GM12874 (cell line): ENCODE measurements around the gene NUDT4.

ENCODE experiments used
- TF ChIP-seq, protein P1 (sequence below): IDR thresholded peaks from 2 replicates; pipeline ENCODE4 v1.5.1; 2011; ENCODE audit warnings: low read depth, mild to moderate bottlenecking, control low read depth, low read length, moderate library complexity; ENCODE audit not compliant: insufficient read depth

Gene NUDT4

DNA sequence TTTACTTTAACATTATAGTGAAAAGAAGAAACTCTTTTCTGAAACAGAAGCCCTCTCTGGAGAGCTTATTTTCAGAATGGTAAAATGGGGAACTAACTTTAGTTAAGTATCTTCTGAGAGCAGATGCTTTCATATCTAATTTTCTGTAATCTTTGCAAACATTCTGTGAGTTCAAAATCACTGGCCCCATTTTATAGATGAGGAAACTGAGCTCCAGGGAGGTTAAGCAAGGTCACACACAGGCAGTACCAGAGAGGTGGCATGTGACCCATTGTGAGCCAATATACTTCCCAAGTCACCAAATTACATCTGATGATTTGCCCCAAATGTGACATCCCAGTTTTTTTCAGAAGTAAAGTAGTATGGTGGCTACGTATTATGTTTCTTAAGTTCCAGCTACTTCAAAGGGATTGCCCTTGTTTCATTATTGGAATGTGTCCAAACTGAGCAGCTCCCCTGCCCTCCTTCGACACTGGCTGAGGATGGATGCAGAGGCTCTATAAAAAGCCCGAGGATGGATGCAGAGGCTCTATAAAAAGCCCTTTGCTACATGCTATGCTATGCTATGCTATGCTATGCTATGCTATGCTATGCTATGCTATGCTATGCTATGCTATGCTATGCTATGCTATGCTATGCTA is 36.2 kb upstream of the NUDT4 start:
- TF ChIP-seq, protein P1, sequence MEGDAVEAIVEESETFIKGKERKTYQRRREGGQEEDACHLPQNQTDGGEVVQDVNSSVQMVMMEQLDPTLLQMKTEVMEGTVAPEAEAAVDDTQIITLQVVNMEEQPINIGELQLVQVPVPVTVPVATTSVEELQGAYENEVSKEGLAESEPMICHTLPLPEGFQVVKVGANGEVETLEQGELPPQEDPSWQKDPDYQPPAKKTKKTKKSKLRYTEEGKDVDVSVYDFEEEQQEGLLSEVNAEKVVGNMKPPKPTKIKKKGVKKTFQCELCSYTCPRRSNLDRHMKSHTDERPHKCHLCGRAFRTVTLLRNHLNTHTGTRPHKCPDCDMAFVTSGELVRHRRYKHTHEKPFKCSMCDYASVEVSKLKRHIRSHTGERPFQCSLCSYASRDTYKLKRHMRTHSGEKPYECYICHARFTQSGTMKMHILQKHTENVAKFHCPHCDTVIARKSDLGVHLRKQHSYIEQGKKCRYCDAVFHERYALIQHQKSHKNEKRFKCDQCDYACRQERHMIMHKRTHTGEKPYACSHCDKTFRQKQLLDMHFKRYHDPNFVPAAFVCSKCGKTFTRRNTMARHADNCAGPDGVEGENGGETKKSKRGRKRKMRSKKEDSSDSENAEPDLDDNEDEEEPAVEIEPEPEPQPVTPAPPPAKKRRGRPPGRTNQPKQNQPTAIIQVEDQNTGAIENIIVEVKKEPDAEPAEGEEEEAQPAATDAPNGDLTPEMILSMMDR = no peak

DNA sequence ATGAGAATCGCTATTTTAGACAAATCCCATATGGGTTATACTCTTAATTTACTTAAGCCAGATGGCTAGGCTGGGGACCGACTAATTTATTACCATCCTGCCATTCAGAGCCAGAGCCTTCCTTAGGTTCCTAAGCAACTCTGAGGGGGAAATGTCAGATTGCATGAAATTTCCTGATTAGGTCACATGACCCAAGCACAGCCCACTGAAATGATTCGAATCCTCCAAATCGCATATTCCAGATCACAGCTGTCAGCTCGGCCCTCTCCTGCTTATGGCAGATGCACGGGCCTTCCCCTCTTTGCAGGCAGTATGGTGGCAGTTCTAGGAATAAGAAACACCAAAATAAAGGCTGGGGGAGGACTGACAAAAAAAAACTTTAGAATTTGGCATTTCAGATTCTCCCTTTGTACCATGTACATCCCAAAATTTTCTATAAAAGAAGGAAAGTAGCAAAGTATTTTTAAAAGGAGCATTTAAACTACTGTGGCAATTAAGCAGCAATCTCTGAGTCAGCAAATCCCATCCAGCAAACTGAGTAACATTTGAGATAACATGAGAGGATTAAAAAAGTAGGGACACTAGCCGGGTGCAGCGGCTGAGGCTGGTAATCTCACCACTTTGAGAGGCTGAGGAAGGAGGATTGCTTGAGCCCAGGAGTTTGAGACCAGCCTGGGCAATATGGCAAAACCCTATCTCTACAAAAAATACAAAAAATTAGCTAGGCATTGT is 30.5 kb upstream of the NUDT4 start:
- TF ChIP-seq, protein P1 = no peak

DNA sequence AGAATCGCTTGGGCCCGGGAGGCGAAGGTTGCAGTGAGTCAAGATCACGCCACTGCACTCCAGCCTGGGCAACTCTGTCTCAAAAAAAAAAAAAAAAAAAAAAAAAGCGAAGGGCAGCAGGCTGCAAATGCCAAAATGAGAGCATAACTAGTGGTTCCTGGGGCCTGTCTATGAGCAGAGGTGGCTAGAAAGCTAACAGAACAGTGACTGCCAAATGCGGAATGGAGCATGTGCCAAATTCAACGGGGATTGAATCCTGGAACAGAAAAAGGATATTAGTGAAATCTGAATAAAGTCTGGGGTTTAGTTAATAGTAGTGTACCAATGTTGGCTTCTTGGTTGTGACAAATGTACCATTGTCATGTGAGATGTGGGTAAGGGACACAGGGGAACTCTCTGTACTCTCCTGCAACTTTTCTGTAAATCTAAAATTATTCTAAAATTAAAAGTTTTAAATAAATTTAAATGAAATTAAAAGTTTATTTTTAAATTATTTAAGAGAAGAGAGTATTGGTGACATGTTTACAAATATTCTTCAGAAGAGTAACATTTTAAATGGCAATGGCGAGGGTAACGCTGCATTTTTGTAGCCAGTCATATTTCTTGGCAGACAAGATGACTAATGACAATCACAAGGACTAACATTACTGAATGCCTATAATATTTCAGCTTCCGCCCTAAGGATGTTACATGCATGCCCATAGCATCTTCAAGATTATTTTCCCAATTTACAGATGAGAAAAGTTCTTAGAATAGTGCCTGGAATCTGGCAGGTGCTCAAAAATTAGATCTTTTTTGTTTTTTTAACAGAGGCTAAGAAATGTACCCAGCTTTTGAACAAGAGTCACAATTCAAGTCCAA is 28.9 kb upstream of the NUDT4 start:
- TF ChIP-seq, protein P1 = no peak

DNA sequence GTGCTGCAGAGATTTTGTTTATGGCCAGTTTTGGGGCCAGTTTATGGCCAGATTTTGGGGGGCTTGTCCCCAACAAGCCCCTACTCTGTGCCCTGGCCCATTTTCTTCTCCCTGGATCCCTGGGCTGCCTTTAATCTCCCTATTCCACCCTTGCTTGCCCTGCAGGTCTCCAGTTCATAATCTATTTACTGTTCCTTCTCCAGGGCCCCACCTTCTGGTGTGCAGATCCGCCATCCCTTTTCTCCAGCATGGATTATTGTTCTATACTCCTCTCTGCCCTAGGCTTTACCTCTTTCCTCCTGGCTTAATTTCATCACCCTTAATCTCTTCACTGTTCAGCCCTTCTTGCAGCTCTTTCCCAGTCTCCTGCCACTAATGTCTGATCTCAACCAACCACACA is 26.0 kb upstream of the NUDT4 start:
- TF ChIP-seq, protein P1 = no peak

DNA sequence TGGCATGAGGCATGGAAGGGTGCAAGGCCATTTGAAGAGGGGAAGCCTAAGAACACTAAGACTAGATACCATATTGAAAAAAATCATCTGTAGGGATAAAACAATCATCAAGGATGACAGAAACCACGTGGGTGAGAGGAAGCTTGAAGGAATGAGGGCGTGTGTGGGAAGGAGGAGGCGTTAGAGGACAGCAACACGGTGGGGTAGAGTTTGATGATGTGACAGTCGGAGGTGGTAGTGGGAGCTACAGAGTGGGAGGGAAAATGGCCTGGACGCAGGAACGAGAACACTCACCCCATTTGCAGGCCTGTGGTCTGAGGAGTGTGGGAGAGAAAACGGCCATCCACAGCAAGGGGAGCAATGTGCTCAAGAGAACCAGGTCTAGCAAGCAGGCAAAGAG is 25.4 kb upstream of the NUDT4 start:
- TF ChIP-seq, protein P1 = no peak

DNA sequence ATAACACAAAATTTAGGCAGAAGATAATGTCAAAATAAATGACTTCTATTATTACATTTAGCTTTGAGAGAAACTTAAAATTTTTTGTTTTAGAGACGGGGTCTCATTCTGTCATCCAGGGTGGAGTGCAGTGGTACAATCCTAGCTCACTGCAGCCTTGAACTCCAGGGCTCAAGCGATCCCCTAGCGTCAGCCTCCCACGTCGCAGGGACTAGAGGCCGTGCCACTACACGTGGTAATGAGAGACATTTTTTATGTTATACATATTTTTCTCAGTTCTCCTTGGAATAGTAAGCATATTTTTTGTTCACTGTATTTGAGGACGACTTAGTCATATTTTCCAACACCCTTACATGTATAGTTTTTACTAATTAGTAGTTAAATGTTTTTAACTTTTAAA is 21.5 kb upstream of the NUDT4 start:
- TF ChIP-seq, protein P1 = no peak

DNA sequence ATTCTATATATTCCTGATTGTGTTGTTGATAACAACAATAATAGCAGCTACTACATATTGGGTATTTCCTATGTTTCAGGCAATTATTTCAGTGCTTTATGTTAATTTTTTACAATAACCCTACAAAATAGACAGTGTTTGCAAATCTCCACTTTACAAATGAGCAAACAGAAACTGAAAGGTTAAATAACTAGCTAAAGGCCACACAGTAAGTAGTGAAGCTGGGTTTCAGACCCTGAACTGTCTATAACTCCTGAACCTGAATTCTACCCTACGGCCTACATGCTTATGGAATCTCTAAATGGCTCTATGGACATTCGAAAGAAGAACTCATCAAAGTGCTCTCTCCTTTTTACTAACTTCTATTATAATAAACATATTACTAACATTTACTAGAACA is 19.7 kb upstream of the NUDT4 start:
- TF ChIP-seq, protein P1 = no peak
